ENCODE measurements around the gene CYP27A1. TPM values are rescaled to one million over a fixed set of nuclear protein-coding genes. Genes with fewer than 3 reads are reported as not detected.

The CYP27A1 gene
- total RNA-seq, 1 donor: 25.0 TPM

DNA sequence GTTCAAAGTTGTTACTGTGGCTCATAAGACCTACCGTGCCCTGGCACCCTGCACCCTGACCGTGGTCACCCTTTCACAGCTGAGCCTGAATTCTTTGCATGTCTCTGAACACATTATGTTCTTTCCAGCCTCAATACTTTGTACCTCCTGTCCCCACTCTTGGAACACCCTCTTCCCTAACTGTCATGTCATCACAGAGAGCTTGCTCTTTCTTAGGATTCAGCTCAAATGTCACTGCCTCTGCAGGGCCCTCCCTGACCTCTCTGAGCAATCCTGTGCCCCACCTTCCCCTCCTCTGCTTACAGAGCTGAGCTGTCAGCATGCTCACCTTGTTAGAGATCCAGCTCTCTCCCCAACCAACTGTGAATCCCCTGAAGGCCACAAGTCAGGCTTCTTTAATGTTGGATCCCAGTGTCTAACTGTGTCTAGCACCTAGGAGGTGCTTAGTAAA, 34.6 kb downstream of the CYP27A1 start:
- Histone ChIP-seq H3K36me3 (ENCODE audit: insufficient read depth, low read length) (no peaks in the 10 kb centered on the region), H3K4me1 (ENCODE audit: insufficient read depth, low read length) (no peaks in the 10 kb centered on the region), H3K27ac (ENCODE audit: low read depth, low read length) (no peak overlapping the region), H3K4me3 (ENCODE audit: insufficient read depth, low read length) (no peak overlapping the region), H2AFZ (ENCODE audit: low read length) (no peak overlapping the region), H3K79me2 (ENCODE audit: insufficient read depth, low read length) (no peaks in the 10 kb centered on the region), H3K4me2 (ENCODE audit: insufficient read depth, low read length) (no peak overlapping the region), H3K27me3 (ENCODE audit: insufficient read depth, low read length) (peaks cover 3% of the 10 kb centered on the region), H4K20me1 (ENCODE audit: insufficient read depth, low read length) (no peaks in the 10 kb centered on the region), H3K9me3 (ENCODE audit: low read depth, low read length) (no peaks in the 10 kb centered on the region)
- TF ChIP-seq, protein P1, sequence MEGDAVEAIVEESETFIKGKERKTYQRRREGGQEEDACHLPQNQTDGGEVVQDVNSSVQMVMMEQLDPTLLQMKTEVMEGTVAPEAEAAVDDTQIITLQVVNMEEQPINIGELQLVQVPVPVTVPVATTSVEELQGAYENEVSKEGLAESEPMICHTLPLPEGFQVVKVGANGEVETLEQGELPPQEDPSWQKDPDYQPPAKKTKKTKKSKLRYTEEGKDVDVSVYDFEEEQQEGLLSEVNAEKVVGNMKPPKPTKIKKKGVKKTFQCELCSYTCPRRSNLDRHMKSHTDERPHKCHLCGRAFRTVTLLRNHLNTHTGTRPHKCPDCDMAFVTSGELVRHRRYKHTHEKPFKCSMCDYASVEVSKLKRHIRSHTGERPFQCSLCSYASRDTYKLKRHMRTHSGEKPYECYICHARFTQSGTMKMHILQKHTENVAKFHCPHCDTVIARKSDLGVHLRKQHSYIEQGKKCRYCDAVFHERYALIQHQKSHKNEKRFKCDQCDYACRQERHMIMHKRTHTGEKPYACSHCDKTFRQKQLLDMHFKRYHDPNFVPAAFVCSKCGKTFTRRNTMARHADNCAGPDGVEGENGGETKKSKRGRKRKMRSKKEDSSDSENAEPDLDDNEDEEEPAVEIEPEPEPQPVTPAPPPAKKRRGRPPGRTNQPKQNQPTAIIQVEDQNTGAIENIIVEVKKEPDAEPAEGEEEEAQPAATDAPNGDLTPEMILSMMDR (IDR thresholded peaks at IDR 0.05; ENCODE audit: extremely low read depth, low read depth, low read length): no peak
- peak; percentile 71 for DNase-seq (ENCODE audit: insufficient read length, low spot score, missing footprints)

DNA sequence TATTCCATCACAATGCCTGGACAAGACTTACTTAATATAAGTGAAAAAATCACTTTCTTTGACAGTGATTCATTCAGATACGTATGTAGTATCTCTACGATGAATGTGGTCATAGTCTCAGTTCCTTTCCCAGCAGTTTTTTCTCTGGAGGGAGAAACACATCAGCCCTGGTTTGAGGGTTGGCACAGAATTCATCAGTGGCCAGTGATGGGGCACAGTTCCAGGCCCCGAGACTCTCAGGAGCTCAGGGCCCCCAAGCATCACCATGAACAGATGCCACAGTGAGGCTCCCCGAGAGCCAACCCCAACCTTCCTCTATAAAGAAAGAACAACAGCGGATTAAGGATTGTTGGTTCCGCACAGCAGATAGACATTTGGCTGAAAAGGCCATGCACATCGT, 37.1 kb downstream of the CYP27A1 start:
- Histone ChIP-seq H3K27ac (ENCODE audit: low read depth, low read length) (no peak overlapping the region), H3K4me3 (ENCODE audit: insufficient read depth, low read length) (no peak overlapping the region), H3K27me3 (ENCODE audit: insufficient read depth, low read length) (peaks cover 8% of the 10 kb centered on the region), H3K79me2 (ENCODE audit: insufficient read depth, low read length) (no peaks in the 10 kb centered on the region), H4K20me1 (ENCODE audit: insufficient read depth, low read length) (no peaks in the 10 kb centered on the region), H3K4me2 (ENCODE audit: insufficient read depth, low read length) (no peak overlapping the region), H3K9me3 (ENCODE audit: low read depth, low read length) (no peaks in the 10 kb centered on the region), H3K36me3 (ENCODE audit: insufficient read depth, low read length) (no peaks in the 10 kb centered on the region), H3K4me1 (ENCODE audit: insufficient read depth, low read length) (no peaks in the 10 kb centered on the region), H2AFZ (ENCODE audit: low read length) (no peak overlapping the region)
- TF ChIP-seq, protein P1 (IDR thresholded peaks at IDR 0.05; ENCODE audit: extremely low read depth, low read depth, low read length): no peak
- DNase-seq (ENCODE audit: insufficient read length, low spot score, missing footprints): peak; percentile 77

DNA sequence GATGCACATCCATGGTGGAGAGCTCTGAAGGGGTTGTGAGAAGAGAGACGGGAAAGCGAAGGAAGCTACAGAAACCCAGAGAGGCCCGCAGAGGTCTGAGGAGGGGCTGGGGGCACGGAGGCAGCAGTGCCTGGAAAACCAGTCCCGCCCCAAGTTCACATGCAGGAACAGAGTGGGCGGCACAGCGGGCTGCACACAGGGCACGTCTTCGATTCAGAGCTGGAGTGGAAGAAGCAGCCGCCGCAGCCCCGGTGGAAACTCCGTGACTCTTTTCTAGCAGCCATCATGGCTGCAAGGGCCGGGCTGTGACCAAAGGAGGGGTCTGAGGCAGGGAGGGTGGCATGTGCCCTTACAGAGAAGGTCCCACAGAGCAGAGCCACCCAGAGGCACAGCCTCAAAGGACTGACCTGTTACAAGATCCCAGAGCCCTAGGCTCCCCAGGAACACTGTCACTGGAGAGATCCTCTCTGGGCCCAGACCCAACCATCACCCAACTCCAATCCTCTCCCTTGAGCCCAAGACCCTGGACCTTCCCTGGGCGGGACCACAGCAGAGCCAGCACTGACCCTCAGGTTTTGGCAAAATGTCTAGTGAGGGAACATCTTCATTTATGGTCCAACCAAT, 38.9 kb downstream of the CYP27A1 start:
- no peak overlapping the region for H3K4me3 ChIP-seq (ENCODE audit: insufficient read depth, low read length)
- H3K4me1 ChIP-seq (ENCODE audit: insufficient read depth, low read length): no peaks in the 10 kb centered on the region
- H3K27ac ChIP-seq (ENCODE audit: low read depth, low read length): no peak overlapping the region
- TF ChIP-seq, protein P1 (IDR thresholded peaks at IDR 0.05; ENCODE audit: extremely low read depth, low read depth, low read length): no peak
- peaks cover 8% of the 10 kb centered on the region for H3K27me3 ChIP-seq (ENCODE audit: insufficient read depth, low read length)
- no peak overlapping the region for H3K4me2 ChIP-seq (ENCODE audit: insufficient read depth, low read length)
- no peaks in the 10 kb centered on the region for H4K20me1 ChIP-seq (ENCODE audit: insufficient read depth, low read length)
- no peaks in the 10 kb centered on the region for H3K9me3 ChIP-seq (ENCODE audit: low read depth, low read length)
- no peaks in the 10 kb centered on the region for H3K79me2 ChIP-seq (ENCODE audit: insufficient read depth, low read length)
- H3K36me3 ChIP-seq (ENCODE audit: insufficient read depth, low read length): no peaks in the 10 kb centered on the region
- no peak for DNase-seq (ENCODE audit: insufficient read length, low spot score, missing footprints)
- H2AFZ ChIP-seq (ENCODE audit: low read length): no peak overlapping the region

DNA sequence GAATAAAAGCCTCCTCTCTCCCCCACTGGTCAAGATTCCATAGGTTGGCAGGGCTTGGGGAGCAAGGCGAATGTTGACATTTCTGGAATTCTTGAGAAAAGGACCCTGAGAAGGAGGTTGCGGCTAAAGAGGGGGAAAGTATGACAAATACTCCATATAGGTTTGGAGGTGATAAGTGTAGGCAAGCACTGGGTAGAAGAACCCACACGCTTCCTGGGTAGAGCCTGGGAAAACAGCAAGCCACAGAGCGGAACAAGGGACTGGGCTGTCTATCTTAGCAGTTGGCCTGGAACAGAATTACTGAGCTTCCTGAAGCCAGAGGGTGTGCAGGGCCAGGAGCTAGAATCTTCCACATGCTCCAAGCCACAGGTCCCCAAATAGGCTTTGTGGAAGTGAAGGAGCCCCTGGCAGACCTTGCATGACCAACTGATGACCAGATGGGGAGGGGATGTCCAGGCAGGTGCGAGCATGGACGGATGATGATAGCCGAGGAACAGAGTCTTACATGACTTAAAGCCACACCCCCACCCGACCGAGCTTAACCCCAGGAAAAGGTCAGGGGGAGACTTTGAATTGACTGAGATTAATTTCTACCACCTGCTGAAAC, 39.8 kb downstream of the CYP27A1 start:
- no peak overlapping the region for H2AFZ ChIP-seq (ENCODE audit: low read length)
- TF ChIP-seq, protein P1 (IDR thresholded peaks at IDR 0.05; ENCODE audit: extremely low read depth, low read depth, low read length): no peak
- H3K9me3 ChIP-seq (ENCODE audit: low read depth, low read length): no peaks in the 10 kb centered on the region
- no peaks in the 10 kb centered on the region for H4K20me1 ChIP-seq (ENCODE audit: insufficient read depth, low read length)
- no peaks in the 10 kb centered on the region for H3K36me3 ChIP-seq (ENCODE audit: insufficient read depth, low read length)
- H3K4me1 ChIP-seq (ENCODE audit: insufficient read depth, low read length): no peaks in the 10 kb centered on the region
- peaks cover 8% of the 10 kb centered on the region for H3K27me3 ChIP-seq (ENCODE audit: insufficient read depth, low read length)
- no peak overlapping the region for H3K4me3 ChIP-seq (ENCODE audit: insufficient read depth, low read length)
- H3K4me2 ChIP-seq (ENCODE audit: insufficient read depth, low read length): no peak overlapping the region
- H3K27ac ChIP-seq (ENCODE audit: low read depth, low read length): no peak overlapping the region
- H3K79me2 ChIP-seq (ENCODE audit: insufficient read depth, low read length): no peaks in the 10 kb centered on the region
- no peak for DNase-seq (ENCODE audit: insufficient read length, low spot score, missing footprints)

All from osteoblast (primary cell).